LNCaP clone FGC (cell line): ENCODE data around the gene DIS3L.
A peak's percentile ranks its signal among the peaks of the same experiment; 100 is the strongest.
"Not testable (repeated sequence)": the region's sequence is repeated elsewhere in the genome, so short reads cannot be mapped to it uniquely, and the experiment has no call there.

Experiments used
- DNase-seq: peaks from one replicate; pipeline ENCODE4 v3.0.0-alpha.2; 2011; ENCODE audit warnings: low read depth
- H3K4me3 ChIP-seq: 2 replicates; pipeline ENCODE4 v1.5.1; 2011; ENCODE audit warnings: mild to moderate bottlenecking, low read depth, low read length, control low read depth
- CTCF ChIP-seq: IDR thresholded peaks from 2 replicates; pipeline ENCODE4 v1.5.1; 2012; ENCODE audit warnings: mild to moderate bottlenecking; ENCODE audit not compliant: control insufficient read depth, insufficient read depth; ENCODE audit errors: extremely low read depth

Gene DIS3L

GRCh38 chr15:66252685-66253417 is 40.5 kb upstream of the DIS3L start:
- peak overlapping the region; percentile 44 for H3K4me3 ChIP-seq
- no peak for TF ChIP-seq CTCF
- no peak for DNase-seq

GRCh38 chr15:66253418-66254088 is 39.8 kb upstream of the DIS3L start, which contains the start of gene MEGF11:
Gene MEGF11 (minus strand): TSS chr15:66253750. CDS start chr15:66128403, 125,347 bp downstream.
- peak within 1 kb of the TSS; percentile 44 for H3K4me3 ChIP-seq
- no peak for DNase-seq
- TF ChIP-seq CTCF, result no peak

GRCh38 chr15:66254089-66254950 is 39.0 kb upstream of the DIS3L start:
- no peak for TF ChIP-seq CTCF
- DNase-seq, result no peak
- no peak overlapping the region for H3K4me3 ChIP-seq

- no peak for DNase-seq
- no peak for TF ChIP-seq CTCF
- no peak overlapping the region for H3K4me3 ChIP-seq
Measured at GRCh38 chr15:66254951-66255676, 38.3 kb upstream of the DIS3L start.

DNA sequence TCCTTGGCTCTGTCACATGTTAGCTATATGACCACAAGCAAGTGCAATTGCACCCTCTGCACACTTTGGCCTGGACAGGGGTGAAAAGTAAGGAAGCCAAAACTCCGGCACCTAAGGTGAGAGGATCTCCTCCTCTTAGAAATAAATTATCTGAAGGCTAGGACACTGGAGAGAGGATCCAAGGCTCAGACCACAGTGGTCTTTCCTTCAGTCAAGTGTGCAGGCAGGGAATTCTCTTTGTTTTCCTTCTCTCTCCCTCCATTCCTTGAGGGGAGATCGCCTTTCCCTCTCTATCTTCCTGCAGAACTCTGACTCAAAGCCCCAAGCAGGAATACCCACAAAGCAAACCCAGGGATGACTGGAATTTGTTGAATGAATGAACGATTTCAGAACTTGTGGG is 36.7 kb upstream of the DIS3L start:
- no peak for TF ChIP-seq CTCF
- no peak overlapping the region for H3K4me3 ChIP-seq
- DNase-seq, result no peak

- no peak for TF ChIP-seq CTCF
- peak; percentile 58 for DNase-seq
- no peak overlapping the region for H3K4me3 ChIP-seq
Measured at GRCh38 chr15:66261056-66261455, 32.3 kb upstream of the DIS3L start.

GRCh38 chr15:66262837-66263236 is 30.5 kb upstream of the DIS3L start:
- DNase-seq, H3K4me3 ChIP-seq: not testable (repeated sequence)
